ENCODE results near the gene OR8G1.
"Not testable (repeated sequence)": the region's sequence is repeated elsewhere in the genome, so short reads cannot be mapped to it uniquely, and the experiment has no call there.

The OR8G1 gene

DNA sequence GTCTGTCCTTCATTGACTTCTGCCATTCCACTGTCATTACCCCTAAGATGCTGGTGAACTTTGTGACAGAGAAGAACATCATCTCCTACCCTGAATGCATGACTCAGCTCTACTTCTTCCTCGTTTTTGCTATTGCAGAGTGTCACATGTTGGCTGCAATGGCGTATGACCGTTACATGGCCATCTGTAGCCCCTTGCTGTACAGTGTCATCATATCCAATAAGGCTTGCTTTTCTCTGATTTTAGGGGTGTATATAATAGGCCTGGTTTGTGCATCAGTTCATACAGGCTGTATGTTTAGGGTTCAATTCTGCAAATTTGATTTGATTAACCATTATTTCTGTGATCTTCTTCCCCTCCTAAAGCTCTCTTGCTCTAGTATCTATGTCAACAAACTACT lies 9.0 kb downstream of the OR8G1 start:
- not testable (repeated sequence) for DNase-seq

DNA sequence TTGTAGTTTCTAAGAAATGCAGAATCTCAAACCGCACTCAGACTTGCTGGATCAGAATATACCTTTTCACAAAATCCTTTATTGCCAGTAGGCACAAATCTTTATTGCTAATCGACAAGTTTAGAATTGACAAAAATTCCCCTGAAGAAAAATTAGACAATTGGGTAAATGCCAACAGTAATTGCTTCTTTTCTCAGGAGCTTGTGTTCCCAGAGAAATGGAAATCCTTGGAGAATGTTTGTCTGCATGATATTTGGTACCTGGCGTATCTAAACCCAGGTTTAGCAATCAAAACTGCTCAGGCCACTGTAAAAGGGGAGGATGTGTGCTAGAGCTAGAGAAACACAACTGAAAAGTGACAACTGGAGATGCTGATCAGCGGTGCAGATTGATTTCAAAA lies 15.2 kb downstream of the OR8G1 start, which contains the start of gene OR8G5:
TSS of gene OR8G5 (plus strand) at position 301 of the 400 bp plus-strand sequence. CDS start 8,556 bp downstream, outside the sequence.
- no peak for DNase-seq

DNA sequence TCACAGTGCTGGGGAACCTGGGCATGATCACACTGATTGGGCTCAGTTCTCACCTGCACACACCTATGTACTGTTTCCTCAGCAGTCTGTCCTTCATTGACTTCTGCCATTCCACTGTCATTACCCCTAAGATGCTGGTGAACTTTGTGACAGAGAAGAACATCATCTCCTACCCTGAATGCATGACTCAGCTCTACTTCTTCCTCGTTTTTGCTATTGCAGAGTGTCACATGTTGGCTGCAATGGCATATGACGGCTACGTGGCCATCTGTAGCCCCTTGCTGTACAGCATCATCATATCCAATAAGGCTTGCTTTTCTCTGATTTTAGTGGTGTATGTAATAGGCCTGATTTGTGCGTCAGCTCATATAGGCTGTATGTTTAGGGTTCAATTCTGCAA lies 24.1 kb downstream of the OR8G1 start:
- not testable (repeated sequence) for DNase-seq

DNA sequence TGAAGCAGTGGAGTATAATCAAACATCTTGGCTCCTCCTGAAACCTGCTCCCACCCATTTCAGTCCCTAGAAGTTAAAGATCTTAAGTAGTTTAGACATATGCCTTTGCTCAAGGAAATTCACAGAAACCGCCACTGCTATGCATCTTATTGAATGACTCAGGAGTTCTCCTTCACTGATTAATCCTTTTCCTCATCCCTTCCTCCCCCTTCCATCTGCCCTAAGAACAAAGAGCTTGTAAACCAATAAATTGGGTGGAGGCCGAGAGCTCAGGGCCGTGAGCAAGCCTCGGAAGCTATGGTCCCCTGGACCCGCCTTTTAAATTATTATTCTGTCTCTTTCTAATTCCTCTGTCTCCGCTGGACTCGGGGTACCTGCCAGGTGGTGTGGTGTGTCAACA lies 30.0 kb downstream of the OR8G1 start:
- not testable (repeated sequence) for DNase-seq

DNA sequence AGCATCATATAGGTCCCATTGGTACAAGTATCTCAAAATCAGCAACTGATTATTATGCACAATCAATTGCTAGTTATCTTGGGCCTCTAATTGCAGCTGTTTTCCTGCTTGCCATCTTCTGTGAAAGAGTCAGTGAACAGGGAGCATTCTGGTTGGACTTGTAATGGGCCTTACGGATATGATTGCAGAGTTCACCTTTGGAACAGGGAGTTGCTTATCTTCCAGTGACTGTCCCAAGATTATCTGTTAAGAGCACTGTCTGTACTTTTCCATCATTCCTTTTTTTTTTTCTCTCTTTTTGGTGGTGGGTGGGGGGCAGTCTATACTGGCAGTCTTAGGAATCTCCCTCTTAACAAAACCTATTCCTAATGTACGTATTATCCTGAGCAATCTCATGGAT lies 33.1 kb downstream of the OR8G1 start:
- no peak for DNase-seq

DNA sequence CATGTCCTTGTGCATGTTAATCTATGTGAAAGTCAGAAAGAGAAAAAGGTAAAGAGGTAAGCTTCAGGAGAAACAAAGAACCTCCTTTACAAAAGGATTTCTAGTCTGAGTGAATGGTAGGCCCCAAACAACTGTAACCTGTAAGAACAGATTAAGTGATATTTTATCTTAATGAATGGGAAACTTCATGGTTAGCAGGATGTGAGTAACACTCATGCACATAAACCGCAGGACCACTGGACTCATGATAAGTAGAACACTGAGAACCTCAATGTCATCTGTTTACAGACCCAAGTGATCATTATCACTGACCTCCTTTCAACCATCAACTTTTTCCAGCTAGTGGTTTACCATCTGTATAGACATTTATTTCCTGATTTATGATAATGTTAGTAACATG lies 35.2 kb downstream of the OR8G1 start:
- no peak for DNase-seq

DNA sequence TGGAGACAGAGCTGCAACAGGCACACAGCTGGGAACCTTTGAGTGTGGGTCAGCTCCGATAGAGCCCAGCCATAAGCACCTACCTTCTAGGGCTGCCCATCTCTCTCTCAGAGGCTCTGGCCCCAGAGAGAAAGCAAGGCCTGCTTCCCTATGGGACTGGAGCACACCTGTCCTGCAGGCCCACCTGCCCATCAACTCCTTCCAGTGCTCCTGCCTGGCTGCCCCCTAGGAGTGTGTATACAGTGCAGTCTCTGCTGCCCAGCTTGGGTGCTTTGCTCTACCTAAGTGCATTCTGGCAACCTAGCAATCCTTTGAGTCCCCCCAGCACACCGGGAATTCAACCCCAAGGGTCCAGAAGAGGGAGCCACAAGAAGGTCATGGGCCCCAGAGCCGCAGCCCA lies 36.3 kb downstream of the OR8G1 start:
- no peak for DNase-seq

DNA sequence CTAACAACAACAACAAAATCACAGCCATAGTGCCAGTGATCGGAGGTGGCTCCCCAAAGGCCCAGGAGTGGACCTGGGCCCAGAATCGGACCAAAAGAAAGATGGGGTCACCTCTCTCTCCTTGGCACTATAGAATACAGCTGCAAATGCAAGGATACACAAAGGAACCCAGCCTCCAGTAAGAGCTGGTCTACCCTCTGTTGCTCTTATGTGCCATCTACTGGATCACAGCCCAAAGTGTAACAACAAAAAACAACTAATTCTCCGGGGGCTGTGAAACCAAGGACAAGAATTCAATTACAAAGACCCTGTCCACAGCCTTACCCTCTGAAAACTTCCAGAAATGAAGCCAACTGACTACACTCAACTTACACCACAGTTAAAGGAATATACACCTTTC lies 36.9 kb downstream of the OR8G1 start:
- no peak for DNase-seq

DNA sequence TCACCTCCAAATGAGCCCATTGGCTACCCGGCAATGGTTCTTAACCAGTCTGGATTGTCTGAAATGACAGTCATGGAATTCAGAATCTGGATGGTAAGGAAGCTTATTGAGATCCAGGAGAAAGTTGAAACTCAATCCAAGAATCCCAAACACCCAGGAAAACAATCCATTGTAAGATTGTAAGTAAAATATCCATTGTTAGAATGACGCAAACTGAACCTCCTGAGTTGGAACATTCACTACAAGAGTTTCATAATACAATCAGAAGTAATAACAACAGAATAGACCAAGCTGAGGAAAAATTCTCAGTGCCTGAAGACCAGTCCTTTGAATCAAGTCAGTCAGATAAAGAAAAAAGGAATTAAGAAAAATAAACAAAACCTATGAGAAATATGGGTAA lies 37.4 kb downstream of the OR8G1 start:
- no peak for DNase-seq

DNA sequence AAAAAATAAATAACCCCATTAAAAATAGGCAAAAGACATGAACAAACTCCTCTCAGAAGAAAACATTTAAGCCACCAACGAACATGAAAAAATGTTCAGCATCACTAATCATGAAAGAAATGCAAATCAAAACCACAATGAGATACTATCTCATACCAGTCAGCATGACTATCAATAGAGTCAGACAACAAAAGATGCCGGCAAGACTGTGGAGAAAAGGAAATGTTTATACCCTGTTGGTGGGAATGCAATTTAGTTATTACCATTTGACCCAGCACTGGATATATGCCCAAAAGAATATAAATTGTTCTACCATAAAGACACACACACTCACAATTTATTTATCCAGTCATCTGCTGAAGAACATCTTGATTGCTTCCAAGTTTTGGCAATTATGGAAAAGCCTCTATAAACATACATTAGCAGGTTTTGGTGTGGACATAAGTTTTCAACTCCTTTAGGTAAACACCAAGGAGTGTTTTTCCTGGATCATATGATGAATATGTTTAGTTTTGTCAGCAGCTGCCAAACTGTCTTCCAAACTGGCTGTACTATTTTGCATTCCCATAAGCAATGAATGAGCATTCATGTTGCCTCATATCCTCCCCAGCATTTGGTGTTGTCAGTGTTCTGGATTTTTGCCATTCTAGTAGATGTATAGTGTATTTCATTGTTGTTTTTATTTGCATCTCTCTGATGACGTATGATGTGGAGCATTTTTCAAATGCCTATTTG lies 44.9 kb downstream of the OR8G1 start:
- no peak for DNase-seq

DNA sequence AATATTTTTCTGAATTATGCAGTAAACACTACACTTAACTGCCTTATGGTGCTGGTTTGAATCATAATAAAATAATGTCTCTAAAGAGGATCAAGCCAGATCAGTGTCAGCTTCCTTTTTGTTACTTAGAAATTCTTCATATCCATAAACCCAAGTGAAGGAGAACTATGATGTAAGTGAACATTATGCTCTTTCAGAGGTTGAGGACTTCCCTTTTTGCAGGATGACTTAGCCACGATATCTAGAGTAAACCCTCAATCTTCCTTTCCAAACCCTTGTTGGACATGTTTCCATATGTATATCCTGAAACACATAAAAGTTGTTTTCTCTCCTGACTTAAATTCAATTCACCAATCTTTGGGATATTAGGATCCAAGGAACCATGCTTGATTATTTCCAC lies 53.8 kb downstream of the OR8G1 start:
- no peak for DNase-seq

DNA sequence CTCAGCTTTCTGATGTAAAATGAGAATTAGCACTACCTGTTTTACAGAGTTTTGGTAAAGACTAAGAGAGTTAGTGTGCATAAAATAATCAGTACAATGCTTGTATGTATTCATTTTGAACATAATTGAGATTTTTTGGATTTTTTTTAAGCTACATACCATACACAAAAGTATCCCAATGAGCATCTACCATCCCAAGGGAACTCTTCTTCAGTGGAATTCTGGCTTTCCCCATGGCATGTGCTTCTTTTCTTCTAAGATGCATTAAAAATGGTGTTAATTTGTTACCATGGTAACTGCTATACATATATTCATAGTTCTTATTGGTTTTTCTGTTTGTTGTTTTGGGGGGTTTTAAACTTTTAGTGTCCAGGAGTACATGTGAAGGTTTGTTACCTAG lies 55.1 kb downstream of the OR8G1 start:
- no peak for DNase-seq

DNA sequence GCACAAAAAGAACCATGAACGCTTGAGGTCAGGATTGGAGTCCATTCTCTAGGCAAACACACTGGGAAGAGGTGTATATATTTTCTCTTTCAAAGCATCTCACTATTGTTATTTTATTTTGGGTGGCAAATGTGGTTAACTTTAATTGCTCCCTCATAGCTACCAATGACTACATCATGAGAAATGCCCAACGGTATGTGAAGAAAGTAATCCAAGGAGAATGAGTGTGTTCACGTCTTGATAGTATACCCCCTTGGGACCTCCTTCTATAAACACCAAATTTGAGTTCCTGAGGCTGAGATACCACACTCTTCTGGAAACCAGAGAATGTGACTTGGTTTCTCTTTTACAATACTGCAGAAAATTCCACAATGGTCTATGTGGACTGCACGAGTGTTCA lies 57.0 kb downstream of the OR8G1 start:
- no peak for DNase-seq

DNA sequence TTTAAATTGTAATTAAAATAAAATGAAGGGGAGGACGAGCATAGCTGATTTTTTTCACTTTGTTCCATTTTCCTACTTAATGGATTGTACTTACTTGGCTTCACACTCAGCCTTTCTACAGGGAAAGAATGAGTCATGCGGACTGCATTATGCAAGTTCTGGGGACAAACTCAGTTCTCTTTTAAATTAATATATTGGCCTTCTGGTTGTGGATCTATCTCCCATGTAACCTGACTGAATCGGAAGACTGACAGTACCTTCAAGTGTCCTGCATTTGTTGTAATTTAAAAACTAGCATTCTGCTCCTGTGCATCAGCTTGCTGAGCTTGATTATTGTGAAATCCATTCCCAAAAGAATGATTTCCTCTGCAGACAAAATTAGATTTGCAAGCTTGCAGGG lies 60.7 kb downstream of the OR8G1 start:
- no peak for DNase-seq

DNA sequence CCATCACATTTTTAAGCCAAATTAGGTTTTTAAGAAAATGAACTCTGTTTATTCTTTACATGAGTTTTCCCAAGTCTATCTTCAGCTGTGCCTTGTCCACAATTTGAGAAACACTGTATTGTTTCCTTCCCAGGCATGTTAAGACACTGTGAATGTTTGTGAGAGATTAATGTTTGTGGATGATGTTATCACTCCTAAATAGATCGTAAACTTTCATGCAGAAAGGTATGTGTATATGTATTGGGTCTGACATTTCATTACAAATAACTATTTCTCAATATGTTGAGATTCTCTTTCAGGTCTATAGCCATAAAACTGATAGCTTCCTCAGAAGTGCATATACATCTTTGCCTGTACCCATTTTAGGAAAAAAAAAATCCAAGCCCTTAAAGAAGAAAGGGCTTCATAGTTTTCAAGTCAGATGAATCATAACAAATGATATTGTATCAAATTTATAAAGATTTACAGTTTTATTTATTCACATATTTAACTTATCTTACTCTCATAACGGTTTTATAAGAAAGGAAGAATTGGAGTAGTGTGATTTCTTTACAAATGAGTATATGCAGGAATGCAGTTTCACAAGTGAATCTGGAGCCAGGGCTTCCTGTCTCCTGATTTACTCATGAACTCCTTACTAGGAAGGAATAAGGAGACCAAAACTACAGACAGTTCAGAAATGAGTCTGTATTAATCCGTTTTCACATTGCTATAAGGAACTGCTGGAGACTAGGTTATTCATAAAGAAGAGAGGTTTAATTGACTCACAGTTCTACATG lies 61.6 kb downstream of the OR8G1 start:
- no peak for DNase-seq

Measured in NCI-H345 (cell line).